Stomach (tissue), 4 donors: ENCODE data around the gene ETV5.

Experiments used
- EP300 ChIP-seq: sonication (generic); formaldehyde crosslinking; IDR thresholded peaks from one replicate; pipeline ENCODE4 v1.6.1; 2017; ENCODE audit warnings: antibody characterized with exemption
- POLR2A ChIP-seq, 4 donors: fragments of 450-650 bp; IDR thresholded peaks; one replicate each; pipeline ENCODE4 v1.6.1; 2016; ENCODE audit warnings: antibody characterized with exemption in 4 of 4, control low read depth in 2 of 4, mild to moderate bottlenecking in 1 of 4, moderate library complexity in 1 of 4
- TF ChIP-seq, protein P1 (sequence below), 7 experiments: fragments of 450-650 bp in 4 of 7; fragments of 200-600 bp in 3 of 7; sonication (generic) in 3 of 7; IDR thresholded peaks; one replicate each; pipeline ENCODE4 v1.5.1; 2016 to 2019; ENCODE audit warnings: antibody characterized with exemption in 7 of 7, control low read depth in 2 of 7, mild to moderate bottlenecking in 1 of 7

DNA sequence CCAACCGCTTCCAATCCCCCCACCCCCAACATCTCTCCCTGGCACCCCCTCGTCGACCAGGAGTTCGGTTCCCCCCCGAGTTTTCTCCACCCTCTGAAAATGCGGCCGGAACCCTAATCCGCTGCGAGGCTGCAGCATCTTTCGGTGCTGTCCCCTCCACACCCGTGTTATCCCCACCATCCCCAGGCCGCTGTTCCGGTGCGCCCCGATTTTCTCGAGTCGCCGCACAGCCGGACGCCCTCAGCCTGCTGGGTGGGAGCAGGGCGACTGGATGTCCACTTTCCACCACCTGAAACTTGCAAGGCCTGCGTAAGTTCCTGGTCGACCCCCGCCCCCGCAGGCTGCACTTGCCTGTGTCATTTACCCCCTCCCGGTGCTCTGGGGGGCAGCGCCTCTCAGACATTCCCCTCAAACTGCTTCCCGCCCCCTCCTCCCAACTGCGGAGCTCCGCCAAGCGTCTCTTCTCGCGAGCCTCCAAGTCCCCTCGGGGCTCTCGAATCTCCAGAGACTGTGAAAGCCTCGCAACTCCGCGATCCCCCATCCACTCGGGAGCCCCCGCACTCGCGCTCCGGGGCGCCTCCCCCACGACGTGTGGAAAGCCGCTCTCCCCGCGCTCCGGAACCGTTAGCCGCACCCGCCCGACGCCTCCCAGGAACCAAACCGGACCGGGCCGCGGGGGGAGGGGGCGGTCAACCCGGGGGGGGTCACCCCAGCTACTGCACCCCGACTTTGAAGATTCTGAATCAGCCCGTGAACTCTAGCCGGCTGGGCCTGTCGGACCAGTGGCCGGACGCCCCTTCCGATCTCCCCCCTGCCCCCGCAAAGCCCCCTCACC lies 566 bp downstream of the ETV5 start:
- TF ChIP-seq POLR2A (IDR thresholded peaks at IDR 0.05) (no peak), EP300 (no peak)
- TF ChIP-seq, protein P1, sequence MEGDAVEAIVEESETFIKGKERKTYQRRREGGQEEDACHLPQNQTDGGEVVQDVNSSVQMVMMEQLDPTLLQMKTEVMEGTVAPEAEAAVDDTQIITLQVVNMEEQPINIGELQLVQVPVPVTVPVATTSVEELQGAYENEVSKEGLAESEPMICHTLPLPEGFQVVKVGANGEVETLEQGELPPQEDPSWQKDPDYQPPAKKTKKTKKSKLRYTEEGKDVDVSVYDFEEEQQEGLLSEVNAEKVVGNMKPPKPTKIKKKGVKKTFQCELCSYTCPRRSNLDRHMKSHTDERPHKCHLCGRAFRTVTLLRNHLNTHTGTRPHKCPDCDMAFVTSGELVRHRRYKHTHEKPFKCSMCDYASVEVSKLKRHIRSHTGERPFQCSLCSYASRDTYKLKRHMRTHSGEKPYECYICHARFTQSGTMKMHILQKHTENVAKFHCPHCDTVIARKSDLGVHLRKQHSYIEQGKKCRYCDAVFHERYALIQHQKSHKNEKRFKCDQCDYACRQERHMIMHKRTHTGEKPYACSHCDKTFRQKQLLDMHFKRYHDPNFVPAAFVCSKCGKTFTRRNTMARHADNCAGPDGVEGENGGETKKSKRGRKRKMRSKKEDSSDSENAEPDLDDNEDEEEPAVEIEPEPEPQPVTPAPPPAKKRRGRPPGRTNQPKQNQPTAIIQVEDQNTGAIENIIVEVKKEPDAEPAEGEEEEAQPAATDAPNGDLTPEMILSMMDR (IDR thresholded peaks at IDR 0.05): no peak
